ENCODE results near the gene BTG2. TPM values are rescaled to one million over a fixed set of nuclear protein-coding genes. Genes with fewer than 3 reads are reported as not detected.

The BTG2 gene
- total RNA-seq, 1 donor from 2014 or later, result 13.9 TPM

DNA sequence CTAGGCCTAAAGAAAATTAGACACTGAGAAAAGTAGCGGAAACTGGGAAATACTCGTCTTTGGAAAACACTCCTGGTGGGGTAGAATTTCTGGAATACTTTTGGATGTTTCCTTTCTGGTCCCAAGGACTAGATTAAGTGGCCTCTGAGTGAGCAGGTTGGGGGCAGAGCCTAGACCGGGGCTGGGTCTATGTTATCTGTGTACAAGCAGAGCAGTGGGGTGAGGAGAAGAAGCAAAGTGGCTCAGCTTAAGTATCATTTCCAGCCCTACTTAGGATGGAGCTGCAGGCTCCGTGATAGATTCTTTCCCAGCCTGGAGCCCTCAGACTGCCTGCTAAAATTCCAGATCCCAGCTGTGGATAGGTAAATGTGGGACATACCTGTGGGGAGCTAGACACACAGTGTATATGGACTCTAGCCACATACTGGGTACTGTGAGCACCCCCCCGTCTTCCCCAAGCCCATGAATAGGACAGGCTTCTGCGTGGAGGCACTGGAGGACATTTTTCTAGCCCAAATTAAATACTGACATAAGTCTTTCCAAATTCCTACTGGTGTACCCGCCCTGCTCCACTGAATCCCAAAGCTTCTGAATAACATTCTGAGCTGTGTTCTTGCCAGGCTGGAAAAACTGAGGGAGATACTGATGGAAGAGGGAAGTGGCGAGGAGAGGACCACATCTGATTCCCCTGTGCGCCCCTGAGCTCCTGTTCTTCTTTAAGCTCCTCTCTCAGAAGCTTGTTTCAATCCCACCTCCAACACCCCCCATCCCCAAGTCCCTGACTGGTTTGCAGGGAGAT, 38.8 kb downstream of the BTG2 start:
- no peak for DNase-seq

GRCh38 chr1:203346060-203346768, 40.9 kb downstream of the BTG2 start:
- DNase-seq, result no peak

DNA sequence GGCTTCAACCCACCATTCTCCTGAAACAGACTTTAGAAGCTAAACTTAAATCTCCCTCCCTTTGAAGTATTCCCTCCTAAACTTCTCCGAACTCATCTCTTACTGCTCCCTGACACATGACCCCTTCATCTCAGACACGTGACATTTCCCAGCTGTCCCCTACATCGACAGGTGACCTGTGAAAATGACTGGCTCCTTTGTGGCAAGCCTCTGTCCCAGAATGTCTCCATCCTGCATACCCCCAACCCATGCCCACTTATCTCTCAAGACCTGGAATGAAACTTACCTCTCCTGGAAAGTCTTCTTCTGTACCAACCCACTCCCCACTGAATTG, 41.4 kb downstream of the BTG2 start:
- DNase-seq, result no peak

DNA sequence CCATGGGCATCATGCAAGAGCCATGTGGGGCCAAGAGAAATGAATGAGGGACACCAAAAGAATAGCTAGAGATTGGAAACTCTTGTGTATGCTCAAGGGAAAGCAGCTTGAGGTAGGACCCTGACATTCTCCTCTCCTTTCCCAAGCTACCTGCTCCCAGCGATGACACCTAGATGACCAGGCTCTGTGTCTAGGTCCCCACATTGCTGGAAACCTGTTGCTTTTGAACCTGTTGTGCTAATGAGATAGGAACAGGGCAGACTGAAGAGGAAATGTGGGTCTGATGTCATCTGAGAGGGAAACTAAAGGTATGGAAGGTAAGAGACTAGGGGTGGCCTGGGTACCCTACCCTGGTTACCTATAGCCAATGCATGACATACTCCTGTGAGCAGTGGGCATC, 43.8 kb downstream of the BTG2 start:
- no peak for DNase-seq

DNA sequence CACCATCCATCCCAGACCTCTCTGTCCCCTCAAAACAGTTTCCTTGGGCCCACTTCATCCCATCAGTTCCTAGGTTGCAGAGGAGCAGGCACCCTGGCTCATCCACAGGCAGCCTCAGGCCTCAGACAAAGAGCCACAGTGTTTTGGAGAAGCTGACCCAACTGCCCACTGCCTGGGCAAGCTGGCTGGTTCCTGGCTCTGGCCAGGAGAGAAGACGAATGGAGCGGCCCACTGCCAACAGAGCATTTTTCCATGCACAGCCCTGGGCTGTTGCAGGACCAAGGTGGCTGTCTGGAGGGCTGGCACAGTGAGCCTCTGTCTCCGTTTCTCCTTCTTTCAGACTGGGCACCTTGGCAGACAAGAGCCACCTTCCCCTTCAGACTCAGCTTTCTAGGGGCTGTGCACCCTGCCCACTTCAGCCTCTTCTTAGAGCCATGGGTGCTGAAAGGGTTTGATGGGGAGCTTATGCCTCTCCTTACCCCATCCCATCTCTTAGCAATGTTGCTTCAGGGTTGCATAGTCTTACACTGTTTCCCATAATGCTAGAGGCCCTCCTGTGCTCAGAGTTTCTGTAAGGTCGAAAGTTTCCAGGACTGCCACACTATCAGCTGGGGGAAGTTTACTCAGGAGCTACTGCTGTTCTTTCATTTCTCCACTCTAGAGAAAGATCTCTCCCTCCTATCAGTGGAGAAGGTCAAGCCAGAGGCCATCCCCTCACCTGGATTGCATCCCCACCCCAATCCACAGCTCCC, 44.6 kb downstream of the BTG2 start:
- no peak for DNase-seq

- no peak for DNase-seq
Observed at GRCh38 chr1:203351037-203351625, 45.8 kb downstream of the BTG2 start, which contains the start of gene FMOD. TSS of gene FMOD (minus strand) at chr1:203351122. CDS start at chr1:203348270, 2,852 bp downstream.

DNA sequence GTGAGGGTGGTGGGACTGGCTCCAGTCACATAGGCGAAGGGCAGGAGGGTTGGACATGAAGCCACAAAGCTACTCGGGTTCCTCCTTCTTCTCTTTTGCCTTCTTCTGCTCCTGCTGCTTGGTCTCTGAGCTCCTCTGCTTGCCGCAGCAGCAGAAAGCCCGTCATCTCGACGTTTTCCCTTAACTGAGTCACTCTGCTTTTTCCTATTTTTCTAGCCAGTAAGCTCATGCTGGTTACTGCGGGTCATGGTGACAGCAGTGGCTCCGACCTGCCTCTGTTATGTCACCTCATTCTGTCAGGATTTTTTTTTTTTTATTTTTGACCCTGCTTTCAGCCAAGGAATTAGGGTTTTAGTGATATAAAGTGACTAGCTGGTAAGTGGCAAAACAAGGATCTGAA, 48.2 kb downstream of the BTG2 start:
- no peak for DNase-seq

DNA sequence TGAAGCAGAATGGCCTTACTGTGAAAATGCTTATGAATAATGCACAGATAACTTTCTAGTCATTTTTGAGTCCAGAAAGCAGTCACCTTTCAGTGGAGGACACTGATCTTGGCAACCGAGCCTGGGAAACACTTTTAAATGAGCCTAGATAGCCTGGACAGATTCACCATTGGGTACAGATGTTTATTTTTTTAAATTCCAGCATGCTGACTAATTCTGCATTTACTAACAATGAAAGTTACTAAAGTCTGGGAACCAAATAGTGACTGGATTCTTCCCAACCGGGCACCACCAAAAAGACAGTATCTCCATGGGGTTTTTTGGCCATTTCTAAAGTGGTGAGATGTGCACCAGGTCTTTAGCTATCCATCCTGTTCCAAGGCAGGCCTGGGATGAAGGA, 48.9 kb downstream of the BTG2 start:
- DNase-seq, result no peak

GRCh38 chr1:203359010-203359571, 53.8 kb downstream of the BTG2 start:
- DNase-seq, result no peak

Small RNAs within 50 kb of the gene (small RNA-seq; reads per million reads assigned to genes)
- not detected for gene AL359837.1
- gene RNU6-487P, result not detected

Other genes starting within 250 kb of the BTG2 start
- gene MYOG, start 219.5 kb upstream of the BTG2 start, total RNA-seq, result not detected
- 24.0 TPM for gene ADORA1, start 177.8 kb upstream of the BTG2 start, total RNA-seq
- gene MYBPH, start 129.7 kb upstream of the BTG2 start, total RNA-seq, result not detected
- gene CHI3L1, start 118.8 kb upstream of the BTG2 start, total RNA-seq, result 1.6 TPM
- gene CHIT1, start 75.8 kb upstream of the BTG2 start, total RNA-seq, result not detected
- 1.1 TPM for gene FMOD, start 45.6 kb downstream of the BTG2 start, total RNA-seq
- gene PRELP, start 170.3 kb downstream of the BTG2 start, total RNA-seq, result 0.16 TPM
- not detected for gene OPTC, start 188.6 kb downstream of the BTG2 start, total RNA-seq